Caco-2 (cell line): Measurements from ENCODE around the gene RPS6KA2. TPM values are rescaled to one million over a fixed set of nuclear protein-coding genes. Genes with fewer than 3 reads are reported as not detected.

Experiments
- BruUV-seq: library from RNA; stranded (reverse); fragments of 400-500 nt; replicated peaks from 2 replicates; lab custom pipeline; 2021; lab: Mats Ljungman, UMichigan
- CTCF ChIA-PET: fragments of 300-600 bp; sonication (Branson Sonifier 250); formaldehyde crosslinking; loops from one replicate; lab custom pipeline; 2022; ENCODE audit warnings: antibody characterized with exemption; lab: Charles Lee
- POLR2A ChIA-PET: fragments of 300-600 bp; sonication (Branson Sonifier 250); formaldehyde crosslinking; loops from one replicate; lab custom pipeline; 2022; ENCODE audit warnings: antibody characterized with exemption; lab: Charles Lee
- DNase-seq, 2 experiments: peaks; one replicate each; pipeline versions ENCODE4 v3.0.0 to v3.0.0-alpha.2; 2020 to 2022
- H3K27me3 ChIP-seq: replicated peaks from 2 replicates; pipeline ENCODE4 v1.6.0; 2011; ENCODE audit warnings: low read length; ENCODE audit not compliant: control insufficient read depth, insufficient read depth
- H3K36me3 ChIP-seq: 2 replicates; pipeline ENCODE4 v1.5.1; 2011; ENCODE audit warnings: low read length; ENCODE audit not compliant: control insufficient read depth, insufficient read depth
- H3K4me1 ChIP-seq: fragments of 250-450 bp; sonication (Bioruptor Pico); 2 replicates; pipeline ENCODE4 v1.5.1; 2020; ENCODE audit warnings: mild to moderate bottlenecking
- H3K4me3 ChIP-seq: 2 replicates; pipeline ENCODE4 v1.5.1; 2011; ENCODE audit warnings: low read depth, mild to moderate bottlenecking, control low read depth, low read length
- H3K9me3 ChIP-seq: fragments of 250-450 bp; sonication (Bioruptor Pico); 2 replicates; pipeline ENCODE4 v1.5.1; 2020; ENCODE audit warnings: mild to moderate bottlenecking, moderate library complexity
- H3K27ac Mint-ChIP-seq: one replicate; pipeline ENCODE4 v1.8.0; 2022; ENCODE audit warnings: mixed read lengths; ENCODE audit not compliant: unreplicated experiment
- H3K27me3 Mint-ChIP-seq: one replicate; pipeline ENCODE4 v1.8.0; 2022; ENCODE audit warnings: mixed read lengths; ENCODE audit not compliant: insufficient read depth, unreplicated experiment
- H3K36me3 Mint-ChIP-seq: one replicate; pipeline ENCODE4 v1.8.0; 2022; ENCODE audit warnings: mild to moderate bottlenecking, mixed read lengths; ENCODE audit not compliant: insufficient read depth, unreplicated experiment
- H3K4me1 Mint-ChIP-seq: one replicate; pipeline ENCODE4 v1.8.0; 2022; ENCODE audit warnings: low read depth, mixed read lengths; ENCODE audit not compliant: unreplicated experiment
- H3K4me3 Mint-ChIP-seq: one replicate; pipeline ENCODE4 v1.8.0; 2022; ENCODE audit warnings: mild to moderate bottlenecking, moderate library complexity, mixed read lengths; ENCODE audit not compliant: unreplicated experiment
- H3K9me3 Mint-ChIP-seq: one replicate; pipeline ENCODE4 v1.8.0; 2022; ENCODE audit warnings: mixed read lengths; ENCODE audit not compliant: unreplicated experiment
- intact Hi-C: fragments of 100-400 bp; cut with micrococcal nuclease; formaldehyde crosslinking; loops from one replicate; pipeline ENCODE4 v1.10.0; 2022; ENCODE audit not compliant: unreplicated experiment
- total RNA-seq: library from RNA; stranded (reverse); gene quantifications from 2 replicates; pipeline ENCODE4 v1.2.3, GENCODE V29; 2022
- TF ChIP-seq, protein P1 (sequence below), 2 experiments: fragments of 200-600 bp in 1 of 2; IDR thresholded peaks; 1 replicate in 1 of 2; 2 replicates in 1 of 2; pipeline versions ENCODE4 v1.5.1 to v1.8.0; 2011 to 2022; ENCODE audit warnings: antibody characterized with exemption in 1 of 2, control low read depth in 1 of 2, inconsistent platforms in 1 of 2, low read depth in 1 of 2, low read length in 1 of 2, mild to moderate bottlenecking in 1 of 2, moderate library complexity in 1 of 2; ENCODE audit not compliant: insufficient read depth in 1 of 2, severe bottlenecking in 1 of 2, unreplicated experiment in 1 of 2

Gene RPS6KA2
- total RNA-seq, 1 experiment from 2014 or later, result 5.6 TPM

DNA sequence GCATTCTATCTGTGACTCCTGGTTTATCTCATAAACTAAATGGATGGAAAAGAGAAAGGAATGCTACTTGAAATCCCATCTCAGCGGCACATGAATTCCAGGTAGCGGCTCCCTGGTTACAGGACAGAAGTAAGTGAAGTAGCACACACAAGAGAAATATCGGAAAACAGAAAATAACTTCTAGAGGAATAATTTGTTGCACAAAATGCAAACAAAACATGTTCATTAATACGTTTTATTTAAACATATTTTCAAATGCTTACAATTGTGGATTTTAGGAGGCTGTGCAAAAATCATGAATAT, 26.5 kb upstream of the RPS6KA2 start:
- Histone ChIP-seq H3K4me1 (no peaks in the 10 kb centered on the region), H3K4me3 (no peak overlapping the region), H3K27me3 (no peaks in the 10 kb centered on the region), H3K9me3 (no peaks in the 10 kb centered on the region), H3K36me3 (no peaks in the 10 kb centered on the region)
- Mint-ChIP-seq H3K4me1 (no peaks in the 10 kb centered on the region), H3K9me3 (no peaks in the 10 kb centered on the region), H3K36me3 (no peaks in the 10 kb centered on the region), H3K4me3 (no peak overlapping the region), H3K27me3 (peaks cover 5% of the 10 kb centered on the region), H3K27ac (no peak overlapping the region)
- POLR2A ChIA-PET, result no interaction called here
- intact Hi-C loops, result no loop called here
- CTCF ChIA-PET, result no interaction called here
- TF ChIP-seq, protein P1, sequence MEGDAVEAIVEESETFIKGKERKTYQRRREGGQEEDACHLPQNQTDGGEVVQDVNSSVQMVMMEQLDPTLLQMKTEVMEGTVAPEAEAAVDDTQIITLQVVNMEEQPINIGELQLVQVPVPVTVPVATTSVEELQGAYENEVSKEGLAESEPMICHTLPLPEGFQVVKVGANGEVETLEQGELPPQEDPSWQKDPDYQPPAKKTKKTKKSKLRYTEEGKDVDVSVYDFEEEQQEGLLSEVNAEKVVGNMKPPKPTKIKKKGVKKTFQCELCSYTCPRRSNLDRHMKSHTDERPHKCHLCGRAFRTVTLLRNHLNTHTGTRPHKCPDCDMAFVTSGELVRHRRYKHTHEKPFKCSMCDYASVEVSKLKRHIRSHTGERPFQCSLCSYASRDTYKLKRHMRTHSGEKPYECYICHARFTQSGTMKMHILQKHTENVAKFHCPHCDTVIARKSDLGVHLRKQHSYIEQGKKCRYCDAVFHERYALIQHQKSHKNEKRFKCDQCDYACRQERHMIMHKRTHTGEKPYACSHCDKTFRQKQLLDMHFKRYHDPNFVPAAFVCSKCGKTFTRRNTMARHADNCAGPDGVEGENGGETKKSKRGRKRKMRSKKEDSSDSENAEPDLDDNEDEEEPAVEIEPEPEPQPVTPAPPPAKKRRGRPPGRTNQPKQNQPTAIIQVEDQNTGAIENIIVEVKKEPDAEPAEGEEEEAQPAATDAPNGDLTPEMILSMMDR (IDR thresholded peaks at IDR 0.05; ENCODE audit: insufficient read depth in 1 of 2, low read depth in 1 of 2, low read length in 1 of 2, severe bottlenecking in 1 of 2, unreplicated experiment in 1 of 2), result no peak
- no TSS peak for BruUV-seq
- no peak for DNase-seq

GRCh38 chr6:166650824-166651807, 24.1 kb upstream of the RPS6KA2 start:
- Histone ChIP-seq H3K4me1 (no peaks in the 10 kb centered on the region), H3K9me3 (no peaks in the 10 kb centered on the region), H3K27me3 (no peaks in the 10 kb centered on the region), H3K36me3 (no peaks in the 10 kb centered on the region), H3K4me3 (no peak overlapping the region)
- Mint-ChIP-seq H3K9me3 (no peaks in the 10 kb centered on the region), H3K27me3 (peaks cover 5% of the 10 kb centered on the region), H3K36me3 (no peaks in the 10 kb centered on the region), H3K27ac (no peak overlapping the region), H3K4me1 (no peaks in the 10 kb centered on the region), H3K4me3 (no peak overlapping the region)
- DNase-seq, result no peak
- POLR2A ChIA-PET, result no interaction called here
- intact Hi-C loops, result no loop called here
- TF ChIP-seq, protein P1 (IDR thresholded peaks at IDR 0.05; ENCODE audit: insufficient read depth in 1 of 2, low read depth in 1 of 2, low read length in 1 of 2, severe bottlenecking in 1 of 2, unreplicated experiment in 1 of 2), result no peak
- CTCF ChIA-PET, result no interaction called here
- no TSS peak for BruUV-seq

DNA sequence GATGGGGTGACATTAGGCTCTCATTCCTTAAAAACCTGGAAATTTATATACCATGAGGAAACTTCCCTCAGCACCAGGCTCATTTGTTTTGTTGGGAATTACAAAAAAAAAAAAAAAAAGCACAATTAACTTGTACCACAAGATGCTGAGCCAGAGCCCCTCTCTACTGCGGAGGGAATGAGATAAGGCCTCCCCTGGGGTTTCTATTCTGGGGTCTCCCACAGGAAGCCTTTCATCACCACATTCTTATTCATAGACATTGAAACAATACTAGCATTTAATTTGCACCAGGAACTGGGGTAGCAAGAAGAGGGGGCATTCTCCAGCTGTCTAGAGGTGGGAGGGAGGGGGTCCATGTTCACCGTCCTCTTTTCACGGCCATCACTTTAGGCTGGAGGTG, 23.0 kb upstream of the RPS6KA2 start:
- Histone ChIP-seq H3K4me1 (no peaks in the 10 kb centered on the region), H3K9me3 (no peaks in the 10 kb centered on the region), H3K27me3 (no peaks in the 10 kb centered on the region), H3K4me3 (no peak overlapping the region), H3K36me3 (no peaks in the 10 kb centered on the region)
- BruUV-seq, result no TSS peak
- Mint-ChIP-seq H3K27me3 (peaks cover 5% of the 10 kb centered on the region), H3K4me3 (no peak overlapping the region), H3K36me3 (no peaks in the 10 kb centered on the region), H3K4me1 (no peaks in the 10 kb centered on the region), H3K27ac (no peak overlapping the region), H3K9me3 (no peaks in the 10 kb centered on the region)
- TF ChIP-seq, protein P1 (IDR thresholded peaks at IDR 0.05; ENCODE audit: insufficient read depth in 1 of 2, low read depth in 1 of 2, low read length in 1 of 2, severe bottlenecking in 1 of 2, unreplicated experiment in 1 of 2), result no peak
- DNase-seq, result no peak
- intact Hi-C loops, result no loop called here
- POLR2A ChIA-PET, result no interaction called here
- CTCF ChIA-PET, result no interaction called here
